ENCODE results near the gene COL4A6. TPM values are rescaled to one million over a fixed set of nuclear protein-coding genes. Genes with fewer than 3 reads are reported as not detected.
"Not testable (repeated sequence)": the region's sequence is repeated elsewhere in the genome, so short reads cannot be mapped to it uniquely, and the experiment has no call there.

The COL4A6 gene
- total and polyA plus RNA-seq, 10 donors = 0.15 to 4.8 (median 0.84) TPM

GRCh38 chrX:108380222-108380621, 58.0 kb downstream of the COL4A6 start:
- no peaks in the 10 kb centered on the region for H3K4me1 ChIP-seq
- H3K9me3 ChIP-seq = no peaks in the 10 kb centered on the region
- DNase-seq = no peak
- no peak overlapping the region for H3K27ac ChIP-seq
- 82 to 100% (median 92%) methylated on average over 2 of the region's 2 CpGs for WGBS, 5 donors
- no peak overlapping the region for H3K4me3 ChIP-seq
- TF ChIP-seq POLR2A (IDR thresholded peaks at IDR 0.05) (no peak), POLR2AphosphoS5 (IDR thresholded peaks at IDR 0.05) (no peak), CTCF (IDR thresholded peaks at IDR 0.05 in 8 of 11, conservative IDR thresholded peaks at IDR 0.05 in 3 of 11) (no peak)
- no peaks in the 10 kb centered on the region for H3K27me3 ChIP-seq (replicated peaks in 1 of 7)
- intact Hi-C loops (cut with DNase I; ENCODE audit: low total_unique reads) = no loop called here
- H3K36me3 ChIP-seq = no peaks in the 10 kb centered on the region

- 27 to 54% (median 47%) methylated on average over 11 of the region's 11 CpGs for WGBS, 5 donors
- H3K27ac ChIP-seq; H3K4me3 ChIP-seq; intact Hi-C loops (cut with DNase I; ENCODE audit: low total_unique reads); H3K9me3 ChIP-seq; H3K36me3 ChIP-seq; H3K4me1 ChIP-seq; H3K27me3 ChIP-seq (replicated peaks in 1 of 7); DNase-seq: not testable (repeated sequence)
Observed at GRCh38 chrX:108376821-108377220, 61.4 kb downstream of the COL4A6 start.

- H3K27ac ChIP-seq; H3K4me3 ChIP-seq; DNase-seq; H3K27me3 ChIP-seq (replicated peaks in 1 of 7); H3K36me3 ChIP-seq; intact Hi-C loops (cut with DNase I; ENCODE audit: low total_unique reads); H3K4me1 ChIP-seq; H3K9me3 ChIP-seq: not testable (repeated sequence)
- WGBS, 5 donors = 48 to 85% (median 77%) methylated on average over 2 of the region's 2 CpGs
Observed at GRCh38 chrX:108375591-108375990, 62.6 kb downstream of the COL4A6 start.

- TF ChIP-seq POLR2AphosphoS5 (IDR thresholded peaks at IDR 0.05) = no peak
- TF ChIP-seq POLR2A (IDR thresholded peaks at IDR 0.05) = no peak
- no peak for TF ChIP-seq CTCF (IDR thresholded peaks at IDR 0.05 in 8 of 11, conservative IDR thresholded peaks at IDR 0.05 in 3 of 11)
- intact Hi-C loops (cut with DNase I; ENCODE audit: low total_unique reads) = no loop called here
- 84 to 100% (median 86%) methylated on average over 1 of the region's 1 CpG for WGBS, 5 donors
- Histone ChIP-seq H3K4me3 (no peak overlapping the region), H3K27ac (no peak overlapping the region), H3K9me3 (no peaks in the 10 kb centered on the region), H3K4me1 (no peaks in the 10 kb centered on the region), H3K27me3 (replicated peaks in 1 of 7) (peaks cover 0 to 6% (median 0%) of the 10 kb centered on the region in 7 donors), H3K36me3 (no peaks in the 10 kb centered on the region)
- no peak for DNase-seq
Observed at GRCh38 chrX:108366644-108367406, 71.4 kb downstream of the COL4A6 start.

GRCh38 chrX:108362026-108362425, 76.2 kb downstream of the COL4A6 start:
- H3K27me3 ChIP-seq (replicated peaks in 1 of 7) = peaks cover 0 to 9% (median 0%) of the 10 kb centered on the region in 7 donors
- no peak overlapping the region for H3K27ac ChIP-seq
- intact Hi-C loops (cut with DNase I; ENCODE audit: low total_unique reads) = no loop called here
- H3K4me1 ChIP-seq = no peaks in the 10 kb centered on the region
- no peaks in the 10 kb centered on the region for H3K36me3 ChIP-seq
- DNase-seq = no peak
- no peak overlapping the region for H3K4me3 ChIP-seq
- no peaks in the 10 kb centered on the region for H3K9me3 ChIP-seq
- WGBS, 5 donors = 15 to 64% (median 45%) methylated on average over 1 of the region's 1 CpG
- TF ChIP-seq CTCF (IDR thresholded peaks at IDR 0.05 in 8 of 11, conservative IDR thresholded peaks at IDR 0.05 in 3 of 11) (no peak), POLR2A (IDR thresholded peaks at IDR 0.05) (no peak), POLR2AphosphoS5 (IDR thresholded peaks at IDR 0.05) (no peak)
